GM12878 (cell line): ENCODE data around the gene OTULINL.

ENCODE experiments used
- ATF2 ChIP-seq: IDR thresholded peaks from 2 replicates; pipeline ENCODE4 v1.6.1; 2012; ENCODE audit warnings: low read length, inconsistent platforms
- BCL3 ChIP-seq: IDR thresholded peaks from 2 replicates; pipeline ENCODE4 v1.6.1; 2011; ENCODE audit warnings: borderline replicate concordance, low read depth, mild to moderate bottlenecking, moderate library complexity, low read length; ENCODE audit not compliant: insufficient read depth, poor library complexity, severe bottlenecking
- CTCF ChIP-seq, 3 experiments: IDR thresholded peaks in 2 of 3; conservative IDR thresholded peaks in 1 of 3; 2 replicates each; pipeline ENCODE4 v1.5.1; 2011; ENCODE audit warnings: low read depth in 3 of 3, low read length in 3 of 3, mild to moderate bottlenecking in 3 of 3, control low read depth in 2 of 3, moderate library complexity in 2 of 3, inconsistent platforms in 1 of 3, mixed read lengths in 1 of 3; ENCODE audit not compliant: control insufficient read depth in 2 of 3, insufficient read depth in 1 of 3; ENCODE audit errors: extremely low read depth in 1 of 3
- EP300 ChIP-seq, 2 experiments: fragments of 150-350 bp in 1 of 2; IDR thresholded peaks; 2 replicates each; pipeline ENCODE4 v1.6.1; 2011 to 2012; ENCODE audit warnings: low read depth in 2 of 2, low read length in 2 of 2, borderline replicate concordance in 1 of 2, improper control_type of control experiment in 1 of 2, inconsistent platforms in 1 of 2; ENCODE audit not compliant: control insufficient read depth in 1 of 2
- FOS ChIP-seq: IDR thresholded peaks from 3 replicates; pipeline ENCODE4 v1.6.1; 2011; ENCODE audit warnings: borderline replicate concordance; ENCODE audit not compliant: insufficient read length; ENCODE audit errors: extremely low read depth
- JUND ChIP-seq: IDR thresholded peaks from 2 replicates; pipeline ENCODE4 v1.6.1; 2012; ENCODE audit warnings: low read depth, mild to moderate bottlenecking, low read length, improper control_type of control experiment, moderate library complexity
- MAX ChIP-seq: IDR thresholded peaks from 2 replicates; pipeline ENCODE4 v1.6.1; 2012; ENCODE audit warnings: low read depth, low read length, improper control_type of control experiment
- PBX3 ChIP-seq: IDR thresholded peaks from 2 replicates; pipeline ENCODE4 v1.6.1; 2011; ENCODE audit warnings: mild to moderate bottlenecking, low read depth, low read length, moderate library complexity; ENCODE audit not compliant: insufficient replicate concordance
- POLR2A ChIP-seq: IDR thresholded peaks from 2 replicates; pipeline ENCODE4 v1.6.1; 2011; ENCODE audit warnings: low read depth, mild to moderate bottlenecking, low read length

GRCh38 chr5:14557791-14558415 lies 23.7 kb upstream of the OTULINL start:
- TF ChIP-seq JUND: no peak
- no peak for TF ChIP-seq MAX
- TF ChIP-seq FOS: no peak
- TF ChIP-seq EP300 (IDR thresholded peaks at IDR 0.05; ENCODE audit: borderline replicate concordance in 1 of 2, control insufficient read depth in 1 of 2, low read depth in 2 of 2, low read length in 2 of 2): no peak
- TF ChIP-seq CTCF (IDR thresholded peaks at IDR 0.05 in 2 of 3, conservative IDR thresholded peaks at IDR 0.05 in 1 of 3; ENCODE audit: control insufficient read depth in 2 of 3, extremely low read depth in 1 of 3, insufficient read depth in 1 of 3, low read depth in 3 of 3, low read length in 3 of 3): no peak
- TF ChIP-seq PBX3: no peak
- no peak for TF ChIP-seq ATF2
- no peak for TF ChIP-seq POLR2A
- TF ChIP-seq BCL3: no peak
